ENCODE measurements around the gene LRRC37A.
"Not testable (repeated sequence)": the region's sequence is repeated elsewhere in the genome, so short reads cannot be mapped to it uniquely, and the experiment has no call there.

DNA sequence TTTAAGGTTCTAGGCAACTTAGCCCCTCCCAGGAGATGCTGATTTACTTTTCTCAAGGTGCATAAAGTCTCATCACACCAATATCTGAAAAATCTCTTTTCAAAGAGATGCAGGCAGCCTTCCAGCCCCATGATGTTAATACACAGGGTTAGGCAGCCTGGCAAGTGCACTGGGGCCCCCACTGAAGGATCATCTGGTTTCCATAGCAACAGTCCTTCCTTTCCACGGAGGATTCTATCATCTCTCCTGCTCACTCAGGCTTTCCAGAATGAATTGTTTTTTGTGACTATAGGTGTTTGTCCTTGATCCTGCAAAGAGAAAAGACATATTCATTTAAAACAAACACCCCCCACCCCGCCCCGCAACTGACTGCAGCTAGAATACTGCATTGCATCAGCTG, 72.6 kb downstream of the LRRC37A start:
- TF ChIP-seq, protein P1, sequence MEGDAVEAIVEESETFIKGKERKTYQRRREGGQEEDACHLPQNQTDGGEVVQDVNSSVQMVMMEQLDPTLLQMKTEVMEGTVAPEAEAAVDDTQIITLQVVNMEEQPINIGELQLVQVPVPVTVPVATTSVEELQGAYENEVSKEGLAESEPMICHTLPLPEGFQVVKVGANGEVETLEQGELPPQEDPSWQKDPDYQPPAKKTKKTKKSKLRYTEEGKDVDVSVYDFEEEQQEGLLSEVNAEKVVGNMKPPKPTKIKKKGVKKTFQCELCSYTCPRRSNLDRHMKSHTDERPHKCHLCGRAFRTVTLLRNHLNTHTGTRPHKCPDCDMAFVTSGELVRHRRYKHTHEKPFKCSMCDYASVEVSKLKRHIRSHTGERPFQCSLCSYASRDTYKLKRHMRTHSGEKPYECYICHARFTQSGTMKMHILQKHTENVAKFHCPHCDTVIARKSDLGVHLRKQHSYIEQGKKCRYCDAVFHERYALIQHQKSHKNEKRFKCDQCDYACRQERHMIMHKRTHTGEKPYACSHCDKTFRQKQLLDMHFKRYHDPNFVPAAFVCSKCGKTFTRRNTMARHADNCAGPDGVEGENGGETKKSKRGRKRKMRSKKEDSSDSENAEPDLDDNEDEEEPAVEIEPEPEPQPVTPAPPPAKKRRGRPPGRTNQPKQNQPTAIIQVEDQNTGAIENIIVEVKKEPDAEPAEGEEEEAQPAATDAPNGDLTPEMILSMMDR (IDR thresholded peaks at IDR 0.05): not testable (repeated sequence)
- not testable (repeated sequence) for TF ChIP-seq POLR2A (IDR thresholded peaks at IDR 0.05)

Data from adrenal gland (tissue), 5 donors.